Duodenal mucosa (tissue), 2 donors: Measurements from ENCODE around the gene PLLP.

Experiments used
- H3K27ac ChIP-seq: one replicate; pipeline ENCODE4 v1.7.0; 2013; ENCODE audit warnings: low read depth, low read length
- H3K27me3 ChIP-seq, 2 donors: one replicate each; pipeline ENCODE4 v1.7.0; 2013; ENCODE audit warnings: low read length in 2 of 2, control low read depth in 1 of 2; ENCODE audit not compliant: insufficient read depth in 2 of 2, control insufficient read depth in 1 of 2
- H3K36me3 ChIP-seq, 2 donors: one replicate each; pipeline ENCODE4 v1.7.0; 2013; ENCODE audit warnings: low read length in 2 of 2, control low read depth in 1 of 2; ENCODE audit not compliant: insufficient read depth in 2 of 2, control insufficient read depth in 1 of 2
- H3K4me1 ChIP-seq, 2 donors: one replicate each; pipeline ENCODE4 v1.7.0; 2013; ENCODE audit warnings: low read length in 2 of 2, control low read depth in 1 of 2; ENCODE audit not compliant: insufficient read depth in 2 of 2, control insufficient read depth in 1 of 2
- H3K4me3 ChIP-seq, 2 donors: one replicate each; pipeline ENCODE4 v1.7.0; 2013; ENCODE audit warnings: low read length in 2 of 2, low read depth in 1 of 2
- H3K9ac ChIP-seq, 2 donors: one replicate each; pipeline ENCODE4 v1.7.0; 2013; ENCODE audit warnings: low read length in 2 of 2, low read depth in 1 of 2
- H3K9me3 ChIP-seq, 2 donors: one replicate each; pipeline ENCODE4 v1.7.0; 2013; ENCODE audit warnings: low read length in 2 of 2, control low read depth in 1 of 2; ENCODE audit not compliant: control insufficient read depth in 1 of 2

The PLLP gene

DNA sequence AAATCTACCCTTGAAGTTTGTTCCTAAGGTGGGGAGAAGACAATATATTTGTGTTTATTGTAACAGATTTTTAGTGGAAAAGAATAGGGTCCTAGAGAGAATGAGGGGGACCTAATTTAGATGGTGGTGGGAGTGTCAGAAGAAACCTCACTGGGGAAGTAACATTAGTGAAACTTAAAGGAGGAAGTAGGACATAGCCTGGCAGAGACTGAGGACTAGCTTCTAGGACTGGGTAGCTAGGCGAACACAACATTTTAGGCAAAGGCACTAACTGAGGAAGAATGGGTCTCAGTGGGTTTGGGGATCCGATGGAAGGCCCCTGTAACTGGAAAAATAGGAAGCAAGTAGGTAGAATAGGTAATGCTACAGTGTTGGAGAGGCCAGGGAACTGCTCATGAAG, 43.6 kb downstream of the PLLP start:
- Histone ChIP-seq H3K4me1 (peaks cover 16 to 22% of the 10 kb centered on the region in 2 donors), H3K27me3 (no peaks in the 10 kb centered on the region), H3K9ac (no peak overlapping the region), H3K4me3 (no peak overlapping the region), H3K27ac (no peak overlapping the region), H3K9me3 (no peaks in the 10 kb centered on the region), H3K36me3 (peaks cover 12 to 19% of the 10 kb centered on the region in 2 donors)

- no peaks in the 10 kb centered on the region for H3K9me3 ChIP-seq
- peaks cover 11 to 18% of the 10 kb centered on the region in 2 donors for H3K4me1 ChIP-seq
- H3K27me3 ChIP-seq: no peaks in the 10 kb centered on the region
- H3K4me3 ChIP-seq: no peak overlapping the region
- peaks cover 29 to 36% of the 10 kb centered on the region in 2 donors for H3K36me3 ChIP-seq
- H3K9ac ChIP-seq: no peak overlapping the region
- H3K27ac ChIP-seq: no peak overlapping the region
Observed at GRCh38 chr16:57239107-57239506, 45.4 kb downstream of the PLLP start.

DNA sequence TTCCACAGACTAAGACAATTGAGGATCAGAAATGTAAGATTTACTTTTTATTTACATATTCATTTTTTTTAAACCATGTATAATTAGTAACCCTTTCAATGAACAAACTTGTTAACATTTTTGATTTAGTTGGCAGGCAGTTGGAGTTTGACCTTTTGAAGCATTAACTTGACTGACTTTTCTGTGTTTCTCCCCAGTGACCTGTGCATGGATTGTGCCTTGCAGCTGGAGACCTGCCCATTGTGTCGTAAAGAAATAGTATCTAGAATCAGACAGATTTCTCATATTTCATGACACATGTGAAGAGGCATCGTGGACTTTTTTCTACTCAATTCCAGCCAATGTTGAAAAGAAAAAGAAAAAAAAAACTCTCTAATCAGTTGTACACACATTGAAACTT, 45.8 kb downstream of the PLLP start:
- H3K4me3 ChIP-seq: no peak overlapping the region
- no peak overlapping the region for H3K27ac ChIP-seq
- H3K9me3 ChIP-seq: no peaks in the 10 kb centered on the region
- peaks cover 29 to 40% of the 10 kb centered on the region in 2 donors for H3K36me3 ChIP-seq
- H3K4me1 ChIP-seq: peaks cover 11 to 17% of the 10 kb centered on the region in 2 donors
- H3K9ac ChIP-seq: no peak overlapping the region
- H3K27me3 ChIP-seq: no peaks in the 10 kb centered on the region

- no peak overlapping the region for H3K9ac ChIP-seq
- H3K36me3 ChIP-seq: peaks cover 45 to 62% of the 10 kb centered on the region in 2 donors
- H3K4me3 ChIP-seq: no peak overlapping the region
- H3K27ac ChIP-seq: no peak overlapping the region
- peaks cover 3 to 7% of the 10 kb centered on the region in 2 donors for H3K4me1 ChIP-seq
- no peaks in the 10 kb centered on the region for H3K27me3 ChIP-seq
- no peaks in the 10 kb centered on the region for H3K9me3 ChIP-seq
Observed at GRCh38 chr16:57236022-57236350, 48.5 kb downstream of the PLLP start.

- Histone ChIP-seq H3K9ac (no peak overlapping the region), H3K4me1 (peaks cover 0 to 1% of the 10 kb centered on the region in 2 donors), H3K27ac (no peak overlapping the region), H3K9me3 (no peaks in the 10 kb centered on the region), H3K27me3 (no peaks in the 10 kb centered on the region), H3K4me3 (no peak overlapping the region), H3K36me3 (peaks cover 50 to 68% of the 10 kb centered on the region in 2 donors)
Observed at GRCh38 chr16:57235128-57236021, 49.1 kb downstream of the PLLP start.

DNA sequence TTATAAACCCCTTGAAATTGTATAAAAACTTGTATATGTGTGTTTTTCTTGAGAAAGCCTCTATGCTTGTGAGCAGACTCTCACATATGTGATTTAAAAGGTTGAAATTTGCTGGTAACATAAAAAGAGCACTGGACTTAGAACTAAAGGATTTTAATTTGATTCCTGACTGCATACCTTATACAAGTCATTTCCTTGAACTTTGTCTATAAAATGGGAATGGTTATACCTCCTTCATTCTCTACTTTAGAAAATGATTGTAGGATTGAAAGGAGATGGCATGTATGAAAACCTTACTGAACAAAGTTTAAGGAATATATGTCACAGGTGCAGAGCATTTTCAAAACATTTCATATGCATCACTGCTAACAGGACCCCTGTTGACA, 49.8 kb downstream of the PLLP start:
- H3K36me3 ChIP-seq: peaks cover 50 to 71% of the 10 kb centered on the region in 2 donors

GRCh38 chr16:57233944-57234706, 50.3 kb downstream of the PLLP start:
- no peak overlapping the region for H3K9ac ChIP-seq
- no peak overlapping the region for H3K4me3 ChIP-seq
- H3K36me3 ChIP-seq: peaks cover 46 to 70% of the 10 kb centered on the region in 2 donors
- no peak overlapping the region for H3K27ac ChIP-seq
- H3K9me3 ChIP-seq: no peaks in the 10 kb centered on the region
- H3K27me3 ChIP-seq: no peaks in the 10 kb centered on the region
- no peaks in the 10 kb centered on the region for H3K4me1 ChIP-seq

More for the DNA sequence above, 49.8 kb downstream of the PLLP start:
- Histone ChIP-seq H3K9me3 (no peaks in the 10 kb centered on the region), H3K27ac (no peak overlapping the region), H3K27me3 (no peaks in the 10 kb centered on the region), H3K4me1 (no peaks in the 10 kb centered on the region), H3K9ac (no peak overlapping the region), H3K4me3 (no peak overlapping the region)

- no peaks in the 10 kb centered on the region for H3K9me3 ChIP-seq
- H3K27ac ChIP-seq: no peak overlapping the region
- no peak overlapping the region for H3K9ac ChIP-seq
- no peaks in the 10 kb centered on the region for H3K4me1 ChIP-seq
- peaks cover 52 to 81% of the 10 kb centered on the region in 2 donors for H3K36me3 ChIP-seq
- H3K4me3 ChIP-seq: no peak overlapping the region
- H3K27me3 ChIP-seq: no peaks in the 10 kb centered on the region
Observed at GRCh38 chr16:57231821-57232350, 52.6 kb downstream of the PLLP start.

GRCh38 chr16:57229079-57229478, 55.4 kb downstream of the PLLP start:
- no peak overlapping the region for H3K27ac ChIP-seq
- H3K36me3 ChIP-seq: peaks cover 48 to 82% of the 10 kb centered on the region in 2 donors
- no peaks in the 10 kb centered on the region for H3K4me1 ChIP-seq
- no peaks in the 10 kb centered on the region for H3K27me3 ChIP-seq
- no peaks in the 10 kb centered on the region for H3K9me3 ChIP-seq
- H3K4me3 ChIP-seq: no peak overlapping the region
- H3K9ac ChIP-seq: no peak overlapping the region
